Measurements from ENCODE around the gene LAPTM4A.

DNA sequence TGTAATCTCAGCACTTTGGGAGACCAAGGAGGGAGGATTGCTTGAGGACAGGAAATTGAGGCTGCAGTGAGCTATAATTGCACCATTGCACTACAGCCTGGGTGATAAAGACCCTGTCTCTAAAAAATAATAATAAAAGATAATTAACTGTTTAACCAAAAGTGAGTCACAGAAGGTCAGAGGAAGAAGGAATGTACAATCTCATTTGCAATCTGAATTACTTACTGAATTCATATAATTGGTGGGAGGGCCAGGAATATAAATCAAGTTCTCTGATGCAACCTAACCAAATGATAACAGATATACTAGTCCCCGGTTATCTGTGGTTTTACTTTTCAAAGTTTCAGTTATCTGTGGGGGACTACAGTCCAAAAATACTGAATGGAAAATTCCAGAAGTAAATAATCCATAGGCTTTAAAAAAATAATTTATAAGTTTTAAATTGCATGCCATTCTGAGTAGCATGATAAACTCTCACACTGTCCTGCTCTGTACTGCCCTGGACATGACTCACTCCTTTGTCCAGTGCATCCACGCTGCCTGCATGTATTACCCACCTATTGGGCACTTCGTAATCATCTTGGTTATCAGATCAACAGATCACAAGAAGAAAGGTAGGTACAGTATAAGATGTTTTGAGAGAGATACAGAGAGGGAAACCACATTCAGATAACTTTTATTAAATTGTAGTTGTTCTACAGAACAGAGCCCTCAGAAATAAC, 26.2 kb downstream of the LAPTM4A start:
- TF ChIP-seq, protein P1, sequence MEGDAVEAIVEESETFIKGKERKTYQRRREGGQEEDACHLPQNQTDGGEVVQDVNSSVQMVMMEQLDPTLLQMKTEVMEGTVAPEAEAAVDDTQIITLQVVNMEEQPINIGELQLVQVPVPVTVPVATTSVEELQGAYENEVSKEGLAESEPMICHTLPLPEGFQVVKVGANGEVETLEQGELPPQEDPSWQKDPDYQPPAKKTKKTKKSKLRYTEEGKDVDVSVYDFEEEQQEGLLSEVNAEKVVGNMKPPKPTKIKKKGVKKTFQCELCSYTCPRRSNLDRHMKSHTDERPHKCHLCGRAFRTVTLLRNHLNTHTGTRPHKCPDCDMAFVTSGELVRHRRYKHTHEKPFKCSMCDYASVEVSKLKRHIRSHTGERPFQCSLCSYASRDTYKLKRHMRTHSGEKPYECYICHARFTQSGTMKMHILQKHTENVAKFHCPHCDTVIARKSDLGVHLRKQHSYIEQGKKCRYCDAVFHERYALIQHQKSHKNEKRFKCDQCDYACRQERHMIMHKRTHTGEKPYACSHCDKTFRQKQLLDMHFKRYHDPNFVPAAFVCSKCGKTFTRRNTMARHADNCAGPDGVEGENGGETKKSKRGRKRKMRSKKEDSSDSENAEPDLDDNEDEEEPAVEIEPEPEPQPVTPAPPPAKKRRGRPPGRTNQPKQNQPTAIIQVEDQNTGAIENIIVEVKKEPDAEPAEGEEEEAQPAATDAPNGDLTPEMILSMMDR (optimal IDR thresholded peaks at IDR 0.05 in 1 of 3, IDR thresholded peaks at IDR 0.05 in 1 of 3, conservative IDR thresholded peaks at IDR 0.05 in 1 of 3; ENCODE audit: extremely low read depth in 1 of 3, insufficient read depth in 2 of 3, low read length in 3 of 3), result no peak
- no peak for TF ChIP-seq EZH2 (IDR thresholded peaks at IDR 0.05; ENCODE audit: low read length)

Measured in keratinocyte (primary cell).